Measurements from ENCODE around the gene ERC2.

GRCh38 chr3:55895897-55896566, 572.2 kb downstream of the ERC2 start:
- TF ChIP-seq, protein P1, sequence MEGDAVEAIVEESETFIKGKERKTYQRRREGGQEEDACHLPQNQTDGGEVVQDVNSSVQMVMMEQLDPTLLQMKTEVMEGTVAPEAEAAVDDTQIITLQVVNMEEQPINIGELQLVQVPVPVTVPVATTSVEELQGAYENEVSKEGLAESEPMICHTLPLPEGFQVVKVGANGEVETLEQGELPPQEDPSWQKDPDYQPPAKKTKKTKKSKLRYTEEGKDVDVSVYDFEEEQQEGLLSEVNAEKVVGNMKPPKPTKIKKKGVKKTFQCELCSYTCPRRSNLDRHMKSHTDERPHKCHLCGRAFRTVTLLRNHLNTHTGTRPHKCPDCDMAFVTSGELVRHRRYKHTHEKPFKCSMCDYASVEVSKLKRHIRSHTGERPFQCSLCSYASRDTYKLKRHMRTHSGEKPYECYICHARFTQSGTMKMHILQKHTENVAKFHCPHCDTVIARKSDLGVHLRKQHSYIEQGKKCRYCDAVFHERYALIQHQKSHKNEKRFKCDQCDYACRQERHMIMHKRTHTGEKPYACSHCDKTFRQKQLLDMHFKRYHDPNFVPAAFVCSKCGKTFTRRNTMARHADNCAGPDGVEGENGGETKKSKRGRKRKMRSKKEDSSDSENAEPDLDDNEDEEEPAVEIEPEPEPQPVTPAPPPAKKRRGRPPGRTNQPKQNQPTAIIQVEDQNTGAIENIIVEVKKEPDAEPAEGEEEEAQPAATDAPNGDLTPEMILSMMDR (tag by site-specific recombination; IDR thresholded peaks at IDR 0.05): no peak
- no peak for TF ChIP-seq ZNF266 (tag by site-specific recombination; IDR thresholded peaks at IDR 0.05; ENCODE audit: low read depth)

Measured in HEK293 (cell line).